K562 (cell line): ENCODE data around the gene SPAM1. TPM values are rescaled to one million over a fixed set of nuclear protein-coding genes. Genes with fewer than 3 reads are reported as not detected.

Experiments used
- BRD4 ChIP-seq: fragments of 200-600 bp; sonication (generic); IDR thresholded peaks from 2 replicates; pipeline ENCODE4 v1.6.1; 2017; ENCODE audit warnings: inconsistent platforms
- DACH1 ChIP-seq: fragments of 450-650 bp; IDR thresholded peaks from 2 replicates; pipeline ENCODE4 v1.6.1; 2018; ENCODE audit not compliant: partially characterized antibody
- ETV5 ChIP-seq: sonication (generic); formaldehyde crosslinking; IDR thresholded peaks from 2 replicates; pipeline ENCODE4 v1.4.0; 2020; ENCODE audit warnings: low read depth, mild to moderate bottlenecking, missing genetic modification reagents
- NR2C1 ChIP-seq, 2 experiments: fragments of 450-650 bp; IDR thresholded peaks; 2 replicates each; pipeline ENCODE4 v1.6.1; 2017; ENCODE audit warnings: mild to moderate bottlenecking in 2 of 2, antibody characterized with exemption in 1 of 2, inconsistent platforms in 1 of 2, missing compliant biosample characterization in 1 of 2, missing genetic modification characterization in 1 of 2
- STAT5B ChIP-seq: fragments of 250-450 bp; sonication (Bioruptor Pico); IDR thresholded peaks from 2 replicates; pipeline ENCODE4 v1.8.0; 2021; ENCODE audit warnings: mild to moderate bottlenecking, inconsistent platforms
- TAL1 ChIP-seq: fragments of 450-650 bp; IDR thresholded peaks from 2 replicates; pipeline ENCODE4 v1.6.1; 2016; ENCODE audit warnings: mild to moderate bottlenecking
- TSC22D4 ChIP-seq: fragments of 450-650 bp; IDR thresholded peaks from 2 replicates; pipeline ENCODE4 v1.6.1; 2016; ENCODE audit warnings: missing genetic modification characterization, missing biosample characterization, control low read depth
- ZNF57 ChIP-seq: fragments of 450-650 bp; formaldehyde crosslinking; IDR thresholded peaks from 2 replicates; pipeline ENCODE4 v1.4.0; 2020; ENCODE audit warnings: mild to moderate bottlenecking, moderate library complexity
- polyA plus RNA-seq, 8 experiments: library from polyadenylated mRNA; depleted of rRNA in 4 of 8; stranded (reverse) in 5 of 8; unstranded in 3 of 8; fragments of >200 nt; fragmentation: Nextera tagmentation in 2 of 8; fragmentation: Illumina TruSeq in 1 of 8; extraction: Ambion mirVana in 2 of 8; extraction: Trizol in 1 of 8; gene quantifications; 2 replicates each; pipeline versions ENCODE4 v1.2.1 to v1.2.3, GENCODE V29; 2011 to 2014; ENCODE audit warnings: inconsistent platforms in 1 of 8, missing spikeins in 1 of 8
- total RNA-seq, 7 experiments: library from RNA; depleted of rRNA in 6 of 7; stranded (reverse); fragments of >200 nt in 6 of 7; fragmentation: Illumina TruSeq in 2 of 7; extraction: Trizol in 2 of 7; gene quantifications; 2 replicates each; pipeline versions ENCODE4 v1.2.1 to v1.2.3, GENCODE V29; 2011 to 2021; ENCODE audit warnings: low replicate concordance in 1 of 7
- TF ChIP-seq, protein P1 (sequence below), 2 experiments: fragments of 450-650 bp; IDR thresholded peaks; 2 replicates each; pipeline ENCODE4 v1.6.1; 2016; ENCODE audit warnings: mild to moderate bottlenecking in 2 of 2, borderline replicate concordance in 1 of 2, low read depth in 1 of 2, moderate library complexity in 1 of 2
- TF ChIP-seq, protein P2 (sequence below): fragments of 250-450 bp; sonication (Bioruptor Pico); IDR thresholded peaks from 2 replicates; pipeline ENCODE4 v1.4.0; 2020; ENCODE audit warnings: mild to moderate bottlenecking
- TF ChIP-seq, protein P3 (sequence below): fragments of 450-650 bp; formaldehyde crosslinking; IDR thresholded peaks from 2 replicates; pipeline ENCODE4 v1.4.0; 2022; ENCODE audit warnings: missing genetic modification characterization
- TF ChIP-seq, protein P4 (sequence below), 2 experiments: fragments of 450-650 bp in 1 of 2; IDR thresholded peaks; 2 replicates each; pipeline ENCODE4 v1.6.1; 2011 to 2017; ENCODE audit warnings: low read depth in 2 of 2, antibody characterized with exemption in 1 of 2, borderline replicate concordance in 1 of 2, low read length in 1 of 2, mild to moderate bottlenecking in 1 of 2, mixed read lengths in 1 of 2; ENCODE audit not compliant: control insufficient read depth in 1 of 2

Gene SPAM1
- total and polyA plus RNA-seq, 9 of the 15 experiments (the other 6 are each of a cell fraction or from before 2014, with no cell fraction given) = not detected

DNA sequence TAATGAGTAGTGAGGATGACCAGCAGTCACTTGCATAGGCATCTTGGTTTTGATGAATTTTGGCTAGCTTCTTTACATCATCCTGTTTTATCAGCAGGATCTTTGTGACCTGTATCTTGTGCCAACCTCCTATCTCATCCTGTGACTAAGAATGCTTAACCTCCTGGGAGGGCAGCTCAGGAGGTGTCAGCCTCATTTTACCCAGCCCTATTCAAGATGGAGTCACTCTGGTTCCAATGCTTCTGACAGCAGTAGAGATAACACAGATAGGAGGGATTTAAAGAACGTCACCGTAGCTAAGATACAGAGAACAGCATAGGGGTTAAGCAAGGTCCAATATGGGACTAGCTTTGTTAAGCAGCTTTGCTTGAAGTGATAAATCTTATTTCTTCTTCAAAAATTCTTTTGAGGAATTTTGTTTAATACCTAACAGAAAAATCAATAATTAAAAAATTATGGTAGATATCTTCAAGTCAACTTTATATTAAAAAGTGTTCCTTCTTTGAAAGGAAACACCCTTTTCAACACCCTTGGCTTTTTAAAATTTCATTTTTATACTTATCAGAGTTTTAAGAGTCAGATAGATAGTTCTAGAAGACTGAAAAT, 68.0 kb downstream of the SPAM1 start (continued):
- TF ChIP-seq, protein P1, sequence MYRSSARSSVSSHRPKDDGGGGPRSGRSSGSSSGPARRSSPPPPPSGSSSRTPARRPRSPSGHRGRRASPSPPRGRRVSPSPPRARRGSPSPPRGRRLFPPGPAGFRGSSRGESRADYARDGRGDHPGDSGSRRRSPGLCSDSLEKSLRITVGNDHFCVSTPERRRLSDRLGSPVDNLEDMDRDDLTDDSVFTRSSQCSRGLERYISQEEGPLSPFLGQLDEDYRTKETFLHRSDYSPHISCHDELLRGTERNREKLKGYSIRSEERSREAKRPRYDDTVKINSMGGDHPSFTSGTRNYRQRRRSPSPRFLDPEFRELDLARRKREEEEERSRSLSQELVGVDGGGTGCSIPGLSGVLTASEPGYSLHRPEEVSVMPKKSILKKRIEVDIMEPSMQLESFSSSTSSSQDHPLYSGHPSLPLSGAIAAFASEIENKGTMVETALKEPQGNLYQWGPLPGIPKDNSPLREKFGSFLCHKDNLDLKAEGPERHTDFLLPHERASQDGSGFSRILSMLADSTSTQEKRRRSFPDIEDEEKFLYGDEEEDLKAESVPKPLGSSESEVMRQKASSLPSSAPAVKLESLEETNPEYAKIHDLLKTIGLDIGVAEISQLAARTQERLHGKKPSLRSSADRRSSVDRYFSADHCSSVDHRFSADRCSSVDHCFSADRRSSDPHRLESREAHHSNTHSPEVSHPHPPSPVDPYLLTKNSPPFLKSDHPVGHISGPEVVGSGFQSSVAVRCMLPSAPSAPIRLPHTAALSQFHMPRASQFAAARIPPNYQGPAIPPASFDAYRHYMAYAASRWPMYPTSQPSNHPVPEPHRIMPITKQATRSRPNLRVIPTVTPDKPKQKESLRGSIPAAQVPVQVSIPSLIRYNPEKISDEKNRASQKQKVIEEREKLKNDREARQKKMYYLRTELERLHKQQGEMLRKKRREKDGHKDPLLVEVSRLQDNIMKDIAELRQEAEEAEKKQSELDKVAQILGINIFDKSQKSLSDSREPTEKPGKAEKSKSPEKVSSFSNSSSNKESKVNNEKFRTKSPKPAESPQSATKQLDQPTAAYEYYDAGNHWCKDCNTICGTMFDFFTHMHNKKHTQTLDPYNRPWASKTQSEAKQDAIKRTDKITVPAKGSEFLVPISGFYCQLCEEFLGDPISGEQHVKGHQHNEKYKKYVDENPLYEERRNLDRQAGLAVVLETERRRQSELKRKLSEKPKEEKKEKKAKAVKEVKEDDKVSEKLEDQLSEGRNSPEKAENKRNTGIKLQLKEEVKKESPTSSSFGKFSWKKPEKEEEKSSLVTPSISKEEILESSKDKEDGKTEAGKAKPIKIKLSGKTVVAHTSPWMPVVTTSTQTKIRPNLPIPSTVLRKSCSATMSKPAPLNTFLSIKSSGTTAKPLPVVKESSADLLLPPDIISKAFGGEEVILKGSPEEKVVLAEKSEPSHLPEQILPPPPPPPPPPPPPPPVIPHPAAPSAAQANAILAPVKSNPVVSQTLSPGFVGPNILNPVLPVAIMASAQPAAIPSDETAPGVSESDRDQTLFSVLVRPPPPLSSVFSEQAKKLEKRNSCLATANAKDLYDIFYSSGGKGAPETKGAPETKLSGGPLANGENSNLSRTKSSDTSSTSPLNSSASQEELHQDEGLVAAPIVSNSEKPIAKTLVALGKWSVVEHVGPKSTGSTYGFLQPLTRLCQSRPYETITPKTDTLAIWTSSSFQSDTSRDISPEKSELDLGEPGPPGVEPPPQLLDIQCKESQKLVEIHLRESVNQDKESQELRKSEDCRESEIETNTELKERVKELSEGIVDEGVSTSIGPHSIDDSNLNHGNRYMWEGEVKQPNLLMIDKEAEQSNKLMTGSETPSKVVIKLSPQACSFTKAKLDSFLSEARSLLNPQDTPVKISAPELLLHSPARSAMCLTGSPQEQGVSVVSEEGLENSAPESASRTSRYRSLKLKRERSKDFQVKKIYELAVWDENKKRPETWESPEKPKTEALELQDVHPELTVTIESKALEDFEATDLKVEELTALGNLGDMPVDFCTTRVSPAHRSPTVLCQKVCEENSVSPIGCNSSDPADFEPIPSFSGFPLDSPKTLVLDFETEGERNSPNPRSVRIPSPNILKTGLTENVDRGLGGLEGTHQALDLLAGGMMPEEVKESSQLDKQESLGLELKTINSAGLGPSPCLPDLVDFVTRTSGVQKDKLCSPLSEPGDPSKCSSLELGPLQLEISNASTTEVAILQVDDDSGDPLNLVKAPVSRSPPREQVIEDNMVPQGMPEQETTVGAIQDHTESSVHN (IDR thresholded peaks at IDR 0.05; ENCODE audit: borderline replicate concordance in 1 of 2, low read depth in 1 of 2) = no peak
- no peak for TF ChIP-seq TAL1
- TF ChIP-seq, protein P2, sequence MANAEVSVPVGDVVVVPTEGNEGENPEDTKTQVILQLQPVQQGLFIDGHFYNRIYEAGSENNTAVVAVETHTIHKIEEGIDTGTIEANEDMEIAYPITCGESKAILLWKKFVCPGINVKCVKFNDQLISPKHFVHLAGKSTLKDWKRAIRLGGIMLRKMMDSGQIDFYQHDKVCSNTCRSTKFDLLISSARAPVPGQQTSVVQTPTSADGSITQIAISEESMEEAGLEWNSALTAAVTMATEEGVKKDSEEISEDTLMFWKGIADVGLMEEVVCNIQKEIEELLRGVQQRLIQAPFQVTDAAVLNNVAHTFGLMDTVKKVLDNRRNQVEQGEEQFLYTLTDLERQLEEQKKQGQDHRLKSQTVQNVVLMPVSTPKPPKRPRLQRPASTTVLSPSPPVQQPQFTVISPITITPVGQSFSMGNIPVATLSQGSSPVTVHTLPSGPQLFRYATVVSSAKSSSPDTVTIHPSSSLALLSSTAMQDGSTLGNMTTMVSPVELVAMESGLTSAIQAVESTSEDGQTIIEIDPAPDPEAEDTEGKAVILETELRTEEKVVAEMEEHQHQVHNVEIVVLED (CRISPR knock-in tag) = peak; percentile 84
- peak; percentile 39; the same call in 1 of the 2 replicates for TF ChIP-seq STAT5B (CRISPR knock-in tag)
- TF ChIP-seq, protein P3, sequence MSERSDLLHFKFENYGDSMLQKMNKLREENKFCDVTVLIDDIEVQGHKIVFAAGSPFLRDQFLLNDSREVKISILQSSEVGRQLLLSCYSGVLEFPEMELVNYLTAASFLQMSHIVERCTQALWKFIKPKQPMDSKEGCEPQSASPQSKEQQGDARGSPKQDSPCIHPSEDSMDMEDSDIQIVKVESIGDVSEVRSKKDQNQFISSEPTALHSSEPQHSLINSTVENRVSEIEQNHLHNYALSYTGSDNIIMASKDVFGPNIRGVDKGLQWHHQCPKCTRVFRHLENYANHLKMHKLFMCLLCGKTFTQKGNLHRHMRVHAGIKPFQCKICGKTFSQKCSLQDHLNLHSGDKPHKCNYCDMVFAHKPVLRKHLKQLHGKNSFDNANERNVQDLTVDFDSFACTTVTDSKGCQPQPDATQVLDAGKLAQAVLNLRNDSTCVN (CRISPR knock-in tag) = peak; percentile 79; the same call in 1 of the 2 replicates
- TF ChIP-seq NR2C1 (IDR thresholded peaks at IDR 0.05) = no peak
- peak; percentile 56 for TF ChIP-seq NR2C1 (tag; IDR thresholded peaks at IDR 0.05)
- TF ChIP-seq ETV5 (CRISPR knock-in tag) = no peak
- no peak for TF ChIP-seq TSC22D4 (tag)
- no peak for TF ChIP-seq DACH1
- TF ChIP-seq, protein P4, sequence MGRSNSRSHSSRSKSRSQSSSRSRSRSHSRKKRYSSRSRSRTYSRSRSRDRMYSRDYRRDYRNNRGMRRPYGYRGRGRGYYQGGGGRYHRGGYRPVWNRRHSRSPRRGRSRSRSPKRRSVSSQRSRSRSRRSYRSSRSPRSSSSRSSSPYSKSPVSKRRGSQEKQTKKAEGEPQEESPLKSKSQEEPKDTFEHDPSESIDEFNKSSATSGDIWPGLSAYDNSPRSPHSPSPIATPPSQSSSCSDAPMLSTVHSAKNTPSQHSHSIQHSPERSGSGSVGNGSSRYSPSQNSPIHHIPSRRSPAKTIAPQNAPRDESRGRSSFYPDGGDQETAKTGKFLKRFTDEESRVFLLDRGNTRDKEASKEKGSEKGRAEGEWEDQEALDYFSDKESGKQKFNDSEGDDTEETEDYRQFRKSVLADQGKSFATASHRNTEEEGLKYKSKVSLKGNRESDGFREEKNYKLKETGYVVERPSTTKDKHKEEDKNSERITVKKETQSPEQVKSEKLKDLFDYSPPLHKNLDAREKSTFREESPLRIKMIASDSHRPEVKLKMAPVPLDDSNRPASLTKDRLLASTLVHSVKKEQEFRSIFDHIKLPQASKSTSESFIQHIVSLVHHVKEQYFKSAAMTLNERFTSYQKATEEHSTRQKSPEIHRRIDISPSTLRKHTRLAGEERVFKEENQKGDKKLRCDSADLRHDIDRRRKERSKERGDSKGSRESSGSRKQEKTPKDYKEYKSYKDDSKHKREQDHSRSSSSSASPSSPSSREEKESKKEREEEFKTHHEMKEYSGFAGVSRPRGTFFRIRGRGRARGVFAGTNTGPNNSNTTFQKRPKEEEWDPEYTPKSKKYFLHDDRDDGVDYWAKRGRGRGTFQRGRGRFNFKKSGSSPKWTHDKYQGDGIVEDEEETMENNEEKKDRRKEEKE (IDR thresholded peaks at IDR 0.05; ENCODE audit: borderline replicate concordance in 1 of 2, control insufficient read depth in 1 of 2, low read depth in 2 of 2, low read length in 1 of 2) = no peak
- peak; percentile 77; the same call in 1 of the 2 replicates for TF ChIP-seq ZNF57 (CRISPR knock-in tag)
- no peak for TF ChIP-seq BRD4
